ENCODE data around the gene HORMAD1.

Gene HORMAD1

GRCh38 chr1:150706091-150706490, 14.6 kb downstream of the HORMAD1 start:
- no peak for TF ChIP-seq GABPA (IDR thresholded peaks at IDR 0.05; ENCODE audit: low read depth)
- TF ChIP-seq CTCF (IDR thresholded peaks at IDR 0.05; ENCODE audit: insufficient read depth, low read length): no peak
- no peak for TF ChIP-seq POLR2AphosphoS5 (IDR thresholded peaks at IDR 0.05; ENCODE audit: low read depth)
- no peak for TF ChIP-seq REST (IDR thresholded peaks at IDR 0.05; ENCODE audit: insufficient replicate concordance, low read depth)
- no peak for TF ChIP-seq SPI1 (IDR thresholded peaks at IDR 0.05; ENCODE audit: borderline replicate concordance, low read depth)
- DNase-seq (ENCODE audit: low read depth in 1 of 2, low spot score in 1 of 2): no peak
- H3K27me3 ChIP-seq (ENCODE audit: insufficient read depth, poor library complexity, severe bottlenecking): no peaks in the 10 kb centered on the region

GRCh38 chr1:150703427-150703826, 17.3 kb downstream of the HORMAD1 start:
- no peaks in the 10 kb centered on the region for H3K27me3 ChIP-seq (ENCODE audit: insufficient read depth, poor library complexity, severe bottlenecking)
- H3K4me3 ChIP-seq (replicated peaks; ENCODE audit: insufficient read depth, low read length): no peak overlapping the region
- no peak overlapping the region for H3K27ac ChIP-seq (replicated peaks)
- TF ChIP-seq CTCF (IDR thresholded peaks at IDR 0.05; ENCODE audit: insufficient read depth, low read length) (no peak), POLR2AphosphoS5 (IDR thresholded peaks at IDR 0.05; ENCODE audit: low read depth) (no peak)
- DNase-seq (ENCODE audit: low read depth in 1 of 2, low spot score in 1 of 2): no peak

More at GRCh38 chr1:150706091-150706490, 14.6 kb downstream of the HORMAD1 start:
- H3K27ac ChIP-seq (replicated peaks): no peak overlapping the region
- H3K4me3 ChIP-seq (replicated peaks; ENCODE audit: insufficient read depth, low read length): no peak overlapping the region

- TF ChIP-seq GABPA (IDR thresholded peaks at IDR 0.05; ENCODE audit: low read depth): no peak
- TF ChIP-seq POLR2AphosphoS5 (IDR thresholded peaks at IDR 0.05; ENCODE audit: low read depth): peak; percentile 28; the same call in 1 of the 2 replicates
- H3K27me3 ChIP-seq (ENCODE audit: insufficient read depth, poor library complexity, severe bottlenecking): no peaks in the 10 kb centered on the region
- H3K4me3 ChIP-seq (replicated peaks; ENCODE audit: insufficient read depth, low read length): peak within 1 kb of the TSS; percentile 56
- peak within 1 kb of the TSS; percentile 78 for H3K27ac ChIP-seq (replicated peaks)
- peak; percentile 98 to 99 for DNase-seq (ENCODE audit: low read depth in 1 of 2, low spot score in 1 of 2)
Measured at GRCh38 chr1:150696995-150697927, 23.4 kb downstream of the HORMAD1 start, which contains the start of gene GOLPH3L. Gene GOLPH3L, minus strand, starts transcription at chr1:150697154. Its CDS starts 2,316 bp downstream, at chr1:150694838.

GRCh38 chr1:150696590-150696989, 24.1 kb downstream of the HORMAD1 start:
- DNase-seq (ENCODE audit: low read depth in 1 of 2, low spot score in 1 of 2): no peak
- peak overlapping the region; percentile 78 for H3K27ac ChIP-seq (replicated peaks)
- TF ChIP-seq POLR2AphosphoS5 (IDR thresholded peaks at IDR 0.05; ENCODE audit: low read depth) (no peak), SPI1 (IDR thresholded peaks at IDR 0.05; ENCODE audit: borderline replicate concordance, low read depth) (no peak), GABPA (IDR thresholded peaks at IDR 0.05; ENCODE audit: low read depth) (no peak), REST (IDR thresholded peaks at IDR 0.05; ENCODE audit: insufficient replicate concordance, low read depth) (no peak), CTCF (IDR thresholded peaks at IDR 0.05; ENCODE audit: insufficient read depth, low read length) (no peak)

More at GRCh38 chr1:150696590-150696989, 24.1 kb downstream of the HORMAD1 start:
- Histone ChIP-seq H3K27me3 (ENCODE audit: insufficient read depth, poor library complexity, severe bottlenecking) (no peaks in the 10 kb centered on the region), H3K4me3 (replicated peaks; ENCODE audit: insufficient read depth, low read length) (peak overlapping the region; percentile 56)
